ENCODE data around the gene FZD7.

Gene FZD7

DNA sequence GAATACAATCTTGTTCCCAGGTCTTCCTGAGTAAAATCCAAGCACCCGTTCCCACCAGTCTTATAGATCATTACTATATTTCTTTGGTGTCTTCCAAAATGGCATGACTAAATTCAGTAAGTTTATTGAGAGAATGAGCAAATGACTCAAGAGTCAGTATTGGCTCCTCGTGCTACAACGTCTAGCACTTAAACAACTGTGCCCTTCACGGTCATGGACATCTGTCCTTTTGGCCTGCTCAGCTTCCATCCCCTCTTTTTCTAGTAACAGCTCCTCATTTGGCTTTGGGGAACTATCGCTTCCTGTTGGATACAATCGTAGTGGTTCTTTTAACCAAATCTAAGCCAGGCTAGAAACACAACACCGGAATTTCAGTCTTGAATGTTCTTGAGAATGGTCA is 24.1 kb upstream of the FZD7 start:
- FAIRE-seq: no peak
- DNase-seq (ENCODE audit: insufficient read length, low spot score): no peak

DNA sequence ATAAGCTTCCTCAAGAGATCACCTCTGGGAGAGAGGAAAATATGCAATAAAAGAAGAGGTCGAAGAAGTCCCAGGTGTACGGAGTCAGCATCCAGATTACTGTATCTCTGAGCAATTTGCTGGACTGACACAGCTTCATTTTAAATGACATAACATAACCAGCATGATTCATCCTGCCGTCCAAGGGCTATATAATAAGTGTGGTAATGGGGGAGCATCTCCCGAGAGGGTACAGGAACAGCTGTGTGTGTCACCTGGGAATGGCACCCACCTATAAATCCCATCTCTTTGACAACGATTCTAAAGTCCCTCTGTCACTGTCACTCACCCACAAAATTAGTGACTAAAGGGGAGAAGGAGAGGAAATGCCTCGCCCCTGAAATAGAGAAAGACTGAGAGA is 19.3 kb upstream of the FZD7 start:
- DNase-seq (ENCODE audit: insufficient read length, low spot score) (no peak), FAIRE-seq (no peak)

DNA sequence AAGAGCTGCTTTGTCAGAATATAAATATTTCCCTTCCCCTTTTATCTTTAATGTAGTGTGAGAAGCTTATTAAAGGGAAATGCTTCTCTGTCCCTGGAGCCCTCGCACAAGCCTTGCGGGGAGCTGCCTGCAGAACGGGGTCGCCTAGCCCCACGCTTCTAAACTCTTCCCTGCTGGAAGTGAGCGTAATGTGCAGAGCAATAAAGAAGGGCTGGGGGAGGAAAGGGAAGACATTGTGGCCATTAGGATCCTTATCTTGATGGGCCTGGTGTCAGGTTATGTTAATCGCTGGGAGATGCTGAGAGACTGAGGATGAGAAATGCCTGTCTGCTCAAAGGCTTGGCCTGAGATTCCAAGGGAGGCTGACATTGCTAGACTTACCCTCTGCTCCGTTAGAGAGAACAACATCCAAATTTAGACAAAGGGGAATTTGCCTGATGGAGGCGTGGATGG is 18.9 kb upstream of the FZD7 start:
- no peak for DNase-seq (ENCODE audit: insufficient read length, low spot score)
- FAIRE-seq: no peak

DNA sequence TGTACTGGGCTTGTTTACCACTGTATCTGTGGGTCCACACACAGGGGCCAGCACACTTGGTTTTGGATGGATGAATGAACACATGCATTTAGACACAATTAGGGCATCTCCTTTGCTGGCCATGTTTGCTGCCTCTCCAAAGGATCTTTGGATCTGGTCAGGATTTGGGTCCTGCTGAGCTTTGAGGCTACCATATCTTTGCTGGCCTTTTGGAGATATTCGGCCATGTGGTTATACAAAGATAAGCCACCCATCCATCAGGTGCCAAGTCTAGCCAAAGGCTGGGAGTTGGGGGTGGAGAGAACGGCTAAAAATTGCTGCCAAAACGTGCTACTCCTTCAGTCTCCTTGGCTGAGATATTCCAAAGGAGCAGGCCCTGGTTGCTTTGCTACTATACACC is 18.2 kb upstream of the FZD7 start:
- no peak for DNase-seq (ENCODE audit: insufficient read length, low spot score)
- FAIRE-seq: no peak

DNA sequence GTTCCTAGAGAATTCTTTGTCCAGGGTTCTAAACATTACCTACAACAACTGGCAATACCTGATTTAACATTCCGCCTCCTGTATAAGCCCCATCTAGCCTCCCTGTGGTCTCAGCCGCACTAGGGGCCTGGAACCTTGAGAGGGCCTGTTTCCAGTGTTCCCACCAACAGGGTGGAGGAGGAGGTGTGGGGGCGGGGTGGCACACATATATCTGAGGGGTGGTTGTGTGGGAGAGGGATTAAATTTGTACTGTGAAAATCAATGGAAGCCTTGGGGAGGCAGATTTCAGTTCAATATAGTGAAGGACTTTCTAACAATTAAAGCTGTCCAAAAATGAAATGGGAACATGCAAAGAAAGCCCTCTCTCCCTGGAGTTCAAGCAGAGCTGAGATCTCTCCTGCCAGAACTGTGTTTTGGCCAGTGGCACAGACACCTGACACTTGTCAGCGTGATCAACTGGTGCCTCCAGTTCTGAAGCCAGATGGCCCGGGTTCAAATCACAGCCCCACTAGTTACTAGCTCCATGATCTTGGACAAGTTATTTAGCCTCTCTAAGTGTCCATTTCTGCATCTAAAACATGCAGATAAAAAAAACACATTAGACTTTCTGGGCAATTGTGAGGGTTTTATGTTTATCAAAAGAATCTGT is 17.0 kb upstream of the FZD7 start:
- FAIRE-seq: no peak
- no peak for DNase-seq (ENCODE audit: insufficient read length, low spot score)

DNA sequence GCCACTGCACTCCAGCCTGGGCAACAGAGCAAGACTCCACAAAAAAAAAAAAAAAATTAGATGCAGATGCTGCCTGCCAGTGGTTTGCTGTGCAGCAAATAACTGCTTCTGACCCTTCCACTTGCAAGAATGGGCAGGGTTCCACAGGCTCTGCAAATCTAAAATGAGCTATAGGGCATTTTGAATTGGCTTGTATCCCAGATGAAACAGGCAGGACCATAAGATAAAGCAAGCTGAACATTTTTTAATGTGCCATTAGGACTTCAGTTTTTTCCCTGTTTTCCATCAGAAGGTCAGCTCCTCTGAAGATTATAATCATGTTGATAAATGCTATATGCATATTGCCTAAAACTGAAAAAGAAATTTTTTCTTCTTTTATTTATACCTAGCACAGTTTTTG is 15.7 kb upstream of the FZD7 start:
- DNase-seq (ENCODE audit: insufficient read length, low spot score) (no peak), FAIRE-seq (no peak)

DNA sequence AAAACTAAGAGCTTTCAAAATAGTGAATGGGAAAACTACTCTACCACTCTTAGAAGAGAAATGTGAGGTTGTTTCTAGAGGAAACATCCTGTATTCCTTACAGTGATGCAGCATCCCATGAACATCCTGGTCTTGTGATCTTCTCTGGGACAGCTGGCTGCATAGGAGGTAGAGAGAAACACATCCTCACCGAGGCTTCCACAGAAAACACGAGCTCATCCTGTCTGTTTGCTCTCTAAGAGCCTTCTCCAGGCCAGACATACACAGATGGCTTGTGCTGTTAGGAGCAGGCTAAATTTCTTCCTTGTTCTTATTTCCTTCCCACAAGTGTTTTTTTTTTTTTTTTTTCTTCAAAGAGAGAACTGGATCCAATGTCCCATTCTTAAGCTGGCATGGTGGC is 14.7 kb upstream of the FZD7 start:
- no peak for FAIRE-seq
- no peak for DNase-seq (ENCODE audit: insufficient read length, low spot score)

DNA sequence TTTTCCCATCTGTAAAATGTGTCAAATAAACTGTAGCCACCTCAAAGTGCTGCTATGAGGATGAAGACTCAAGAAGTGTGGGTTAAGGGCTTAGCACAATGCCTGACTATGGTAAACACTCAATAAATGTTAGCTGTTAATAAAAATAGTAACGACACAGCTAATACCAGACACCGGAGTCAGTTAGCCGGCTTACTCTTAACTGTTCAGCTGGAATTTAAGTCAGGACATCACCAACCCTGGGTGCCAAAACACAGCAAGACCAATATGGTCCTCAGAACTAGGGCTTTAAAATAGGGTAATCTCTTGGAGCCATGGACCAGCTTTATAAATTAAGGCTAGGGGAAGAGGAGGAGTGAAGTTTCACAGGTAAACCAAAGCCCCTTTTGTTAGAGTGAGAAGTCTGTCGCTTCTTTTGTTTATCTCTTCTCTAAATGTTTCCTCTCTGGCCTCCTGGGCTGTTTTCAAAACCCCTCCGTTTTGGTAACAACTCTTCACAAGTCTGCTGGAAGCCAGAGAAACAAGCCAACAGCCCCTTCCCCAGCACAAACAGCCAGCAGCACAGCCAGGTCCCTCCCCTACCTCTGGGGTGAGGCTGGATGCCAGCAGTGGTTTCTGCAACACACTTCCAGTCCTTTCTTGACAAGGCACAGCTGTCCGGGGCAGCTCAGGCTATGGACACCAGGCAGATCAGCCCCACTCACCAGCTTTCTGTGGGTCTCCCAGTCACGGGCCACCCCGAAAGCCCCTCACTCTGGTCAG is 13.8 kb upstream of the FZD7 start:
- FAIRE-seq (no peak), DNase-seq (ENCODE audit: insufficient read length, low spot score) (no peak)

DNA sequence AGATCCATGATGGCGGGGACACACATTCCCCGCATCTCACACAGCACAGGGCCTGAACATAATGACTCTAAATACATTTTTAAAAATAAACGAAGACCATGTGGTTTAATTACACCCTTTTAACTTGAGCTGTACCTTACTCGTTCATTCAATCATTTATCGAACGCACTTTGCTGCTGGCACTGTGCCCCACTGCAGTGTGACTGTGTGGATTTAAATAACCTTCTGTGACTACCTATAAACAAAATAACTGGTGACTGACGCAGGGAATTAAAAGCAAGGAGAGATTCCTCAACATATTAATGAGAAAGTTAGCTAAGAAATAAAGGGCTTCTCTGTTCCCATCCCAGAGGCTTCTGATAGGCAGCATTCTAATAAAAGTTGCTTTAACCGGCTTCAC is 10.9 kb upstream of the FZD7 start:
- FAIRE-seq (no peak), DNase-seq (ENCODE audit: insufficient read length, low spot score) (no peak)

DNA sequence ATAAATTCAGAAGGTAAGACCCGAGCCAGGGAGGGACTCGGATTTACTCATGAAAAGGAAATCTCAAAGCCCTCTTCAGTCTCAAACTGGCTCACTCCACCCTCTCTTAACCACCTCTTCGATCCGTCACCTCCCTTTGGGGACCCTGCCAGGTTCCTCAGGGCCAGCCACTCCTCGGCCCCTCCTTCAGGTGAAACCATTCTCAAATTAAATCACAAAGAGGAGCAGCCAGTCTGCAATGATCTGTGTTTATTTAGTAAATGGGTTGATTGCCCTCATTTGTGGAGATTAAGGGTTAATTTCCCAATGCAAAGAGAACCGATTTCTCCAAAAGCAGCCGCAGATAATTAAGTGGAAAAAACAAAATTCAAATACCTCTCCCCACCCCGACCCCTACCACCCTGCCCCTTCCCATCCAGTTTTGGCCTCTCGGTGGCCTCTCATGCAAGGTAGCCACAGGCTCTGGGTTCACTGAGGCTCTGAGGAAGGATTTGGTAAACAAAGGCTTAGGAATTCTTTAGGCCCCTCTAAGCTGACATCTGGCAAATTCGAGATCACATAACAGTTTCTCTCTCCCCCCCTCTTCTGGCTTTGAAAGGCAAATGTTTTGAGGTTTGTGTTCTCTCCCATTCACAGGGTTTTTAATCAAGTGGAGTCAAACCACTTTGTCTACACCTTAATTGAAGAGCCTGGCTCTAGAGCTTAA is 10.3 kb upstream of the FZD7 start:
- FAIRE-seq (no peak), DNase-seq (ENCODE audit: insufficient read length, low spot score) (no peak)

DNA sequence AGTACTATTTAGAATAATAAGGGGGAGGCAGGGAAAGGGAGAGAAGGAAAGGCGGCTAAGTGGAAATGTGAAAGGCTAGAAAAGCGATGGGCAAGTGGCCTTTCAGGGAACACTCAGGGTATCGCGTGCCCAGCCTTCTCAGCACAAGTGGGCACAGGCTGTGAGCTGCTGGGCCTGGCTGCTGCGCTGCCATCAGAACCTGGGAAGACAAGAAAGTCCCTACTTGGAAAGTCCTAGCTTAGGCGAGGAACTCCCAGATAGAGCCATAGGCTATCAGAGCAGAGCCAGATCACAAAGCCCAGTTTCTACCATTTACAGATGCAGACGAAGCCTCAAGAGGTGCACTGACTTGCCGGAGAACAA is 9.8 kb upstream of the FZD7 start:
- DNase-seq (ENCODE audit: insufficient read length, low spot score): no peak

DNA sequence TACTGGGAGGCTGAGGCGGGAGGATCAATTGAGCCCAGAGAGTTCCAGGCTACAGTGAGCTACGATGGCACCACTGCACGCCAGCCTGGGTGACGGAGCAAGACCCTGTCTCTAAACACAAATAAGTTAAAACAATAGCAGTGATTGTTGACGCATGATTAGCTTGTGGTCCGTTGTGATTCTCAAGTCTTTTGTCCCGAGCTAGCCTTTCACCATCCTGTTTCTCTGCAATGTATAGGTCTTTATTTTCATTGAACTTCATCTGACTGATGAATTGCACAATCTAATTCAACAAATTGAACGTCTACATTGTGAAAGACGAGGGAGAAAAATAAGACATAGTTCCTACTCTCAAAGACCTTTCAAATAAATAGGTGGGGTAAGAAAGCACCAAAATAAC is 8.8 kb upstream of the FZD7 start:
- FAIRE-seq (no peak), DNase-seq (ENCODE audit: insufficient read length, low spot score) (no peak)

More for the DNA sequence above, 9.8 kb upstream of the FZD7 start:
- FAIRE-seq: no peak

DNA sequence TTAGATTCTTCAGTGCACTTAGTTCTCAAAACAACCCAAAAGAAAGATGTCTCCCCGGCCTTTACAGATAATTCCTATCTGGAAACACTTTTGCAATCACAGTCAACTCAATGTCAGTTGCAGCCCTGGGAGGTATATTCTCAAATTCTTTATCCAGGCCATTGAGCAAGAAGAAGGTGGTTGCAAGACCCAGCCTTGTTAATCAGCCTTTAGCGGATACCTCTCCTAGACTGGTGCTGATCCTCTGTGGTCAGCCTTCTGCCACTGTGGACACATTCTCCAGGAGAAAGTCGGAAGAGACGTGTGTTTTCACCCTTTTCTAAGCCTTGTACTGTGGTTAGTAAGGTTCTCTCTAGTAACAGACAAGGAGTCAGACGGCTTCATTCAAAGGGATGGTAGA is 7.8 kb upstream of the FZD7 start:
- FAIRE-seq (peak; percentile 14), DNase-seq (ENCODE audit: insufficient read length, low spot score) (no peak)

DNA sequence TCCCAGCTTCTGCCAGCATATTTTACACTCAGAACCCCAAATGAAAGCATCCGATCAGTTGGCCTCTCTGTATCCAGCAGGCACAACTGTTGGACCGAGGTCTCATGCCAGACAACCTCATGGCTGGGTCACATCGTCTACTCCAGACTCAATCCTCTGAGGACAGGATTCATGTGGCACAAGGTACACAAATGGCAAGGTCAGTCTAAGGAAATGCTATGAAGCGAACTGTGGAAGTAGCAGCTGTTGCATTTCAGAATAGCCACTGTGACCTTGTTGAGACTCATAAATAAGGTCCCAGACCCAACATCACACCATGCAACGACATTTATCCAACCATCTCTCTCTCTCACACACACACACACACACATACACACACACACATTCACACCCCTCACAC is 7.1 kb upstream of the FZD7 start:
- no peak for DNase-seq (ENCODE audit: insufficient read length, low spot score)
- no peak for FAIRE-seq

DNA sequence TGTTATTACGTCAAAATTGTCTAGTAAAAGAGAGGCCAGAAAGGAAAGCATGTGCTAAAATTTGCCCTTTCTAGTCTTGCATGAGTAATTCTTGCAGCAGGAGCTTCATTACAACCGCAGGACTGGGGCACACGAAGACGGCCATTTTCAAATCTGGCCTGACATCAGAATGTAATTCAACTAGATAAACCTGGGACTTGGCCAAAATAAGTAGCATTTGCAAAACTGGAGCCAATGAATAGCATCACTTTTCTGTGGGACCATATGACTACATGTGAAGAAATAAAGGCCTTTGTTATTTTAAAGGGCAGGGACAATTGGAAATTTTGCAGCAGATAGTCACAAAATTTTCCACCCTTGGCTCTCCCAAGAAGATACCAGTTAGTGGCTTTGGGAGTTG is 3.0 kb upstream of the FZD7 start:
- no peak for FAIRE-seq
- no peak for DNase-seq (ENCODE audit: insufficient read length, low spot score)

DNA sequence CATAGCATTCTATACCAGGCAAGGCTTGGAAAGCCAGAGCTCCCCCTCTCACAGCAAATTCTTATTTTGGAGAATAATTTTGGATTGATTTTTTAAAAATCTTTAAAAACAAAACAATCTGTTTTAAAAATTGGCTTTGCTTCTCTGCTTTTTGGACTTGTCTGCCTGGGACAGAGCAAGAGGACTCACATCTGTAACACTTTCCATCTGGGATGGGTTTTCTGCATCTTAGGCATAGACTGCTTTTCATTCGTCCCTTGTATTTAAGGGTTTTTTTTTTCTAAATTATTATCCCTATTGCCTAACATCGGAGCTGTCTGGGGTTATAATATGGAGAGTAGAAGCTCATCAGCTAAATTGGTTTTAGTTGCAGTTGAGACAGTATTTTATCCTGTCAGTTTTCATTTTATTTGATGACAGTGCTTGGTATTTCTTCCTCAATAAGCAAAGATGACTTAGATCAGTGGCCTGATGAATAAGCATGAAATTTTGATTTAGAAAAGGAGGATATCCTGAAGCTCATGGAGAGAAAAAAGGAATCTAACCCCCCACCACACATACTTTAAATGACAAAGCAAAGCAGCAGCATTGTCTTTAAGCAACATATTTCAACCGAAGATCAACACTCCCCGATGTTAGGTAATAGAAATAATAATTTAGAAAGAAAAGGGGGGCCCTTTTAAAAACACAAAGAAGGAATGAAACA is 2.3 kb upstream of the FZD7 start:
- DNase-seq (ENCODE audit: insufficient read length, low spot score): no peak
- FAIRE-seq: no peak

DNA sequence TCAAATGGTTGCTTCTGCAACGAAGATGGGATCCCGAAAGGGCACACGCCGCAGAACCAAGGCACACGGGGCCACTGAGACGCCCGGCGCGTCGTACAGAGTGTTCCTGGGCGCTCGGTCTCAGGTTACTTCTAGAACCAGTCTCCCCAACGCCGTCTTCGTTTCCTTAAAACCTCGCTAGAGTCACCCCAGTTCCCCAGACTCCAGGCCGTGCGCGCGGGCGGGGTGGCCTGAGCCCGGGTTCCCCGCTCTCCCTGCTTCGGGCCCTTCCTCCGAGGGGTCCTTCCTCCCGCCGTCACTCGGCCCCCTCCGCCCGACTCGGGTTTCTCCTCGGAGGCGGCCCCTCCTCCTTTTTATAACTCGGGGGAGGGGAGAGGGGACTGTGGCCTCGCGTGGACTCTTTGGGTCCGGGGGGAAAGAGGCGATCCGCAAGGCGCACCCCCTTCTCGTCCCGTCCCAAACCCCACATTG is 774 bp upstream of the FZD7 start:
- no peak for FAIRE-seq
- peak; percentile 10 for DNase-seq (ENCODE audit: insufficient read length, low spot score)

DNA sequence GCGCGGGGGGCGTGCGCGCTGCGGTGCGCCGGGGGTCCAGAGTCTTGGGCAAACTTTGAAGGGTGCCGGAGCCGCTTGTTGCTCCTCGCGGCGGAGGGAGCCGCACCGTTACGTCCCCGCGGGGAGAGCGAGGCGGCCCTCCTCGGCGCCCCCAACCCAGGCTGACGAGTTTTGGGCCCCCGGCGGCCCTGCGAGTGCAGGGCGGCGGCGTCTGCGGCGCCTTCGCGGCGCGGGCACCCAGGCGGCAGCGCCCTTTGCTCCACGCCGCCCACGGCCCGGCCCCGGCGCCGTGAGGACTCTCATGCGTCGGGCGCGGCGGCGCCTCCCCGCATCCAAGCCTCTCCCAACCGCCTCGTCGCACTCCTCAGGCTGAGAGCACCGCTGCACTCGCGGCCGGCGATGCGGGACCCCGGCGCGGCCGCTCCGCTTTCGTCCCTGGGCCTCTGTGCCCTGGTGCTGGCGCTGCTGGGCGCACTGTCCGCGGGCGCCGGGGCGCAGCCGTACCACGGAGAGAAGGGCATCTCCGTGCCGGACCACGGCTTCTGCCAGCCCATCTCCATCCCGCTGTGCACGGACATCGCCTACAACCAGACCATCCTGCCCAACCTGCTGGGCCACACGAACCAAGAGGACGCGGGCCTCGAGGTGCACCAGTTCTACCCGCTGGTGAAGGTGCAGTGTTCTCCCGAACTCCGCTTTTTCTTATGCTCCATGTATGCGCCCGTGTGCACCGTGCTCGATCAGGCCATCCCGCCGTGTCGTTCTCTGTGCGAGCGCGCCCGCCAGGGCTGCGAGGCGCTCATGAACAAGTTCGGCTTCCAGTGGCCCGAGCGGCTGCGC is 814 bp downstream of the FZD7 start:
- FAIRE-seq (no peak), DNase-seq (ENCODE audit: insufficient read length, low spot score) (no peak)

DNA sequence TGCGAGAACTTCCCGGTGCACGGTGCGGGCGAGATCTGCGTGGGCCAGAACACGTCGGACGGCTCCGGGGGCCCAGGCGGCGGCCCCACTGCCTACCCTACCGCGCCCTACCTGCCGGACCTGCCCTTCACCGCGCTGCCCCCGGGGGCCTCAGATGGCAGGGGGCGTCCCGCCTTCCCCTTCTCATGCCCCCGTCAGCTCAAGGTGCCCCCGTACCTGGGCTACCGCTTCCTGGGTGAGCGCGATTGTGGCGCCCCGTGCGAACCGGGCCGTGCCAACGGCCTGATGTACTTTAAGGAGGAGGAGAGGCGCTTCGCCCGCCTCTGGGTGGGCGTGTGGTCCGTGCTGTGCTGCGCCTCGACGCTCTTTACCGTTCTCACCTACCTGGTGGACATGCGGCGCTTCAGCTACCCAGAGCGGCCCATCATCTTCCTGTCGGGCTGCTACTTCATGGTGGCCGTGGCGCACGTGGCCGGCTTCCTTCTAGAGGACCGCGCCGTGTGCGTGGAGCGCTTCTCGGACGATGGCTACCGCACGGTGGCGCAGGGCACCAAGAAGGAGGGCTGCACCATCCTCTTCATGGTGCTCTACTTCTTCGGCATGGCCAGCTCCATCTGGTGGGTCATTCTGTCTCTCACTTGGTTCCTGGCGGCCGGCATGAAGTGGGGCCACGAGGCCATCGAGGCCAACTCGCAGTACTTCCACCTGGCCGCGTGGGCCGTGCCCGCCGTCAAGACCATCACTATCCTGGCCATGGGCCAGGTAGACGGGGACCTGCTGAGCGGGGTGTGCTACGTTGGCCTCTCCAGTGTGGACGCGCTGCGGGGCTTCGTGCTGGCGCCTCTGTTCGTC is 1.7 kb downstream of the FZD7 start:
- DNase-seq (ENCODE audit: insufficient read length, low spot score) (no peak), FAIRE-seq (no peak)

Measured in GM19239 (cell line).